Left hindlimb (tissue), 1 donor: ENCODE results near the gene PLXNC1.

ENCODE experiments used
- DNase-seq: peaks from one replicate; pipeline ENCODE4 v3.0.0-alpha.2; 2018

Gene PLXNC1

DNA sequence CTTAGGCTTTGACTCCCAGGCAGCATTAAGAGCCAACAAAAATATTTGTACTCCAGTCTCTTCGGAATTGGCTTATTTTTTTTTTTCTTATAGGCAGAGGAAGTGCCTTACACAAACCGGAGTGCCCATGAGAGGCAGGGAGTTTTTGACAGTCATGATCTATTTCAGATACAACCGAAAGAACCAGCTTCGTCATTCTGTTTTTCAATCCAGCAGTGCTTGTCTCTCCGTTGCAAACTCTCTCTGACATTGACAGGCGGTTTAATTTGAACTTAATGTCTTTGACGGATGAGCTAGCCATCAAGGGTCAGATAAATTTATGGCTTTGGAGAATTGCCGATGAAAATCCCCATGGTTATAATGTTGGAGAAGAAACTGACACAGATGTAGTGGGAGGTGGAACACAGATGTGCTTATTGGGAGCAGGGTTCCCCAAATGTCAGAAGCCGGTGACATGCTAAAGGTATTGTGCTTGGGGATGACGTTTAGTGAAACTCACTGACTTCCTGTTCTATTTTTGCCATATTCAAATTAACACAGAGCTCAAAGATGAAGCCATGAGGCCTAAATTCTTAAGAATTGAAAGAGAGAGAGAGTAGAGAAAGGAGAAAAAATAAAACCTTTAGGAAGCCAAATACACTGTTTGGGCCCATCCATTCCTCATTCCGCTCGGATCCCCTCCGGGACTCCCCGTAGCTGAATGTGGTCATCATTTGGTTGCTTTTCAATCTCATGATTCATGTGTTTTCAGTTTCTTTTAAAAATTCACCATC is 59.7 kb downstream of the PLXNC1 start:
- DNase-seq, result no peak

DNA sequence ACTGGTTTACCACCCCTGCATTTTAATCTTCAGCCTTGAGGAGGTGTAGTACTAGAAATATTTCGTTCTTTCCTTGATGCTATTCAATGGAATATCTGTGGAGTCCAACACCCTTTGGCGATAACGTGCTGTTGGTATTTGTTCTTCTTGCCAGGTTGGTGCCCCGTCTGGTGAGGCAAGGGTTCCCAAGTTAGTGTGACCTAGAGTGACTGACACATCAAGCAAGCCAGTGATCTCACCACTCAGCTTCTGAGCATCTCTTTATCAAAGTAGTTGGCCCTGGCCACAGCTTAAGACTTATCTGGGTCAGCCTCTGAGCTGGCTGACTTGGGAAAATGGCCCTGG is 60.2 kb downstream of the PLXNC1 start:
- DNase-seq, result no peak

DNA sequence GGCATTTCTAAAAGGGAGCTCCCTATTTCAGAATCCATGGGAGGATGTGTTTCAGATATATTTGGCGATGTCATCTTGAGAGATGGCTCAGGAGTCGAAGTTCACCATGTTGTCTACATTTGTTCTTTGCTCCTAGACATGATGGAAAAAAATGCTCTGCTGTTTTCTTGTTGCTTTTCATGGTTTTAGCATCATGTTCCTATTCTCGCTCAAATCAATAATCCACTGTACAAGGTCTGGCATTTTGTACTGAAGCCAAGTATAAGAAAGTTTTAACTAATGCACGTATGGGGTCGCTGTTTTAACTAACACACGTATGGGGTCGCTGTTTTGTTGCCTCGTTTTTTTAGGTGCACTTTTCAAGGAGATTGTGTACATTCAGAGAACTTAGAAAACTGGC is 60.9 kb downstream of the PLXNC1 start:
- no peak for DNase-seq

DNA sequence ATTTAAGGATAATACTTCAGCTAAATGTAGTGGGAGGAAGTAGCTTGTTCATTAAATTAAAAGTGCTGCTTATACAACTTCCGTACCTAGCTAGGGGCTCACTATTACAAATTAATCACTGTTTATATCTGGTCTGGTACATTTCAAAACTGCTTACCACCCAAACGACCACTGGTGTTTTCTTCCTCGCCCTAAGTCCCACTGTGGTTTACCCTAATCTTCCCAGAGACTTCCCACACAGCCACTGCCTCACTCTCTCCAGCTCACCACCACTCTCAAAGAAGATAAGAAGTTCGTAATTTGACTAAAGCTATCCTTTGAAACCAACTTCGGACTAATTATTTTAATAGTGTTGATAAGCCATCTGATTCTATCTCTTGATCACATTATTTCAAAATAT is 62.6 kb downstream of the PLXNC1 start:
- DNase-seq, result no peak

DNA sequence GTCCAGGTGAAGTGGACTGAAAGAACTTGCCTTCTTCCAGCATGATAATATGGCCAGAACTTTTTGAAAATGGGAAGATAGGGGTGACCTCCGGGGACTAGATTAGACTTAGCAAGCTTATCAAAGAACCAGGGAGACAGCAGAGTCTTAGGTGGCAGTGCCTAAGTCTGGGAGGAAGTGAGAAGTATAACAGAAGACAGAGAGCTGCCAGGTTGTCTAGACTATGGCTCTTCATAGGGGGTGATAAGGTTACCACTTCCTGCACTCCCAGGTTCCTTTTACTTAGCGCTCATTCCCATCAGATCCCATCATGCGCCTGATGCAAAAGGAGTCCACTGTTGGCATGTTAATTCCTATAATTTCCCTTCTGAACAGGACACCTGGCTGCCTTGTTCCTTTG is 69.9 kb downstream of the PLXNC1 start:
- DNase-seq, result no peak

DNA sequence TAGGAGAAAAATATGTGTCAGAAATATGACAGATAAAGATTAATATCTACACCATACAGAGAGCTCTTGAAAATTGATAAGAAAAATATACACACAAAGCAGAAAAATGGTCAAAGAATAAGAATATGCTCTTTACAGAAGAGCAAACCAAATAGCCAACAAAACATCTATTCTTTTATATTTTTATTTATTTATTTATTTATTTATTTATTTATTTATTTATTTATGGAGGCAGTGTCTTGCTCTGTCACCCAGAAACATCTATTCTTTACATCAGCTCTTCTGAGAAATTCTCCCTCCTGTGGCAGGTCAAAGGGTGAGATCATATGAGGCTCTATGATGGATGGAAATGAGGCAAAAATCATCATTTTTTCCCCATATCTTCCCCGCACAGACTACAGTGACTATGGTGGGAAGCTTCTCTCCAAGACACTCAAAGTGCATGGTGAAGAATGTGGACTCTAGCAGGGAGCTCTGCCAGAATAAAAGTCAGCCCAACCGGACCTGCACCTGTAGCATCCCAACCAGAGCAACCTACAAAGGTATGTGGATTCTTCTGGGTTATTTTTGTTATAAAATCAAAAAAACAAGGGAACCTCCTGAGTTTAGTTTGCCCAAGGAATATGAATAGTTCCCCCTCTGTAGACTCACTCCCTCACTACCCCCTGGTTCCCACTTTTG is 71.4 kb downstream of the PLXNC1 start:
- DNase-seq, result no peak

DNA sequence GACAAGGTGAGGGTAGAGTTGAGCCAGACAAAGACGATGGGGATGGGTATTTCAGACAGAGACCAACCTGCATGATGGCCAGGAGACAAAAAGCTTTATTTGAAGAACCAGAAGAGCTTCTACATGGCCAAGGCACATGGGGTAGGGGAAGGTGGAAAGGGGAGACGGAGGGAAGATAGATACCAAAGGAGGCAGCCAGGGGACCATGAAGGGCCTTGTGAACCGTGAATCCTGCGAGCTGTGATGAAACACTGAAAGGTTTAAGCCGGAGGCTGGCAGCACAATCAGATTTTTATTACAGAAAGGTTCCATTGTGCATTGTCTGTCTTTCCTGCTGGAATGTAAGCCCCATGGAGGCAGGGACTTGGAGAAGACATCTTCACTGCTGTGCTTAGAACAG is 72.4 kb downstream of the PLXNC1 start:
- DNase-seq, result no peak

DNA sequence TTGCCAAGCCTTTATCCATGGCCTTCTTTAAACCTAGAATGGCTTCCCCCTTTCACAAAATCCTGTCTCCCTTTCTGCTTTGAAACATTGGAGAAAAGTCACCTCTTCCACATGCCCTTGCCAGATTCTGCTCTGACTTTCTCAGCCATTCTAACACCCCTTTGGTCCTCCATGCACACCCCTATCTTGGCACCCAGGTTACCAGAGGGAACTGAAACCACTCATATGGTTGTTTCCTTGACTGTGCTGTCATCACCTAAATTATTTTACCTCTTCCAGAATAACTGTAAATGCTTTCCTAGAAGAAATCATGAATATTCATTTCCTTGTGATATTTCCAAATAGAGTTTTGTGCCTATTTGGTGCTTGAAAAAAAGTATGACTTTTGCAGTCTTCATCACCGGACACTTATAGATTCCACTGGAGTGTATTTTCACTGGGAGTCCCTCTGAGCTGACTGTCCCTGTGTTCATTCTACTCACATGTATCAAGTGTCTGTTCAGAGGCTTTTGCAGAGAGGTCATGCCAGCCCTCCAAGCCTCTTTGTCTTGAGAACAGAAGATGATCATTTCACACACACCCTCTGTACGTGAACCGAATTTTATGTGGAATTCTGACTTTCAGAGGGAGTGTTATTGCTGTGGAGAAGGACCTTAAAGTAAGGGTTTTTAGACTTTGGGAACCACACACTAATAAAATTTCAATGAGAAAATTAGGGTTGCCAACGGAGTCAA is 74.1 kb downstream of the PLXNC1 start:
- DNase-seq, result no peak

DNA sequence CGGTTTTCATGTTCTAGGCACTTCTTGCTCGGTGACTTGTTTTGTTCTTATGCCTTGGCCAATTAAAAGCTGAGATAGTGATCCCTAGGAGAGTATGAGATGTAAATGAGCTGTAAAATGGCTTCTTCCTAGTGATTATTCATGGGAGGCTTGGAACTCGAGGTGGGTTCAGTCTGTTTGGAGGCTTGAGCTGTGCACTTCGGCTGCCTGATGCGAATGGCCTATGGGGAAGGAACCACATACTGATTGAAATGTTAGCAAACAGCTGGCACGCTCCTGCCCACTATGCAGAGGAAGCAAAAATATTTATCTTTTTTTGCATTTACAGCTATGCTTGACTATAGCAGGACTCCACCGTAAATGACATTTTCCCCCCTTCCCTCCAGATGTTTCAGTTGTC is 75.5 kb downstream of the PLXNC1 start:
- no peak for DNase-seq

DNA sequence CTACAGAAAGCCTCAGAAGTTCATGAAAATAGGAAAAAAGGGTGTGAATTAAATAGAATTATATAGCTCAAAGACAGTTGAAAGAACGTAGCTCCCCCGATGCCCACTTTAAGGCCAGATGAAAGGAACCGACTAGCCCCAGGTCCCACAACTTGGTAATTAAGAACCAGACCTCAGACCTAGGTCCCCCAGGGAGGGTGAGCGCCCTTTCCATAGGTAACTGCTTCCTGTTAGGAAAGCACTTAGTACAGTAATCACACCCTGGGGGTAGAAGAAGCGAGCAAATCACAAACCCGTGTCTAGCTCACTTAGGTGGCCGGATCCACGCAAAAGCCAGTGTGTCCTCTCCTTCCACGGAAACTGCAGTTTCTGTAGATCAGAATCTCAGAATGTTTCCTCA is 77.1 kb downstream of the PLXNC1 start:
- DNase-seq, result no peak

DNA sequence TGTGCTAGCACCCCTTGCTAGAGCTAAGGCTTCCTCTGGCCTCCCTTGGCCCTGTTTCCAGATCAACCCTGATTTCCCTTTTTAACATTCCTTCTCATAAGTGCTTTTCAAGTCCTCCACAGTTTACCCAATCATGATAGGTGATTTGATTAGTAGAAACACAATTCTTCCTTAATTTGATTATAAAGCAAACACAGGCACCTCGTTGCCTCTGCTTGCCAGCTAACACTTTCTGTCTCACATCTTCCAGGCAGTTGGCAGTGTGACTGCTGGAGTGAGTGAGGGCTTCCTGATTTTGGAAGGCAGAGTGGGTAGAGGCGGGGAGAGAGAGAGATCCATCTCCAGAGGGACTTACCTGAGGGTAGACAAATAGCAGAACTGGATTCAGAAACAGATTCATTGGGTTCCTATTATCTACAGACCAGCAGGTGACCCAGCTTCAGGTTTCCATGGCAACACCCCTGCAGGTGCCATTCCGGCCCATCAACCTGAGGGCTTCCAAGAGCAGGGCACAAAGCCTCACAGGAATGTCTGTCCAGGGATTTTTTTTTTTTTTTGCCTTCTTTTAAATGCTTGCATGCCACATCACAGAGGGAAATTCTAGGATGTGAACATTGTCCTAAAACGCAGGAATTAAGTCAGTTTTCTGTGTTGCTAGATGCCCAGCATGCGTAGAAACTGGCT is 77.7 kb downstream of the PLXNC1 start:
- DNase-seq, result no peak

DNA sequence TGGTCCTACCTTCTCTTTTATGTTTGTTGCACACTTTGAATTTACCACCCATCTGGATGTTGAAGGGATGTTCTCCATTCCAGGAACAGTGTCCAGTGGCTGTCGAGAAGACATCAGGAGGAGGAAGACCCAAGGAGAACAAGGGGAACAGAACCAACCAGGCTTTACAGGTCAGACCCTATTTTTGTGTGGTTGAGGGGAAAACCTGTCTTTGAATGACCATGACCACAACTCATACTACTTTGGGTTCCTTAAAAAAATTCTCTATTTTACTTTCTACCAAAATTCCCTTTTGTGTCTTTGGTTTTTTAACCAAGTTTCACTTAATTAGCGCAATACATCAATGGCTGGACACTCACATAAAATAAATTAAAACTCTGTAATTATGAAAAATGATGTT is 78.7 kb downstream of the PLXNC1 start:
- no peak for DNase-seq

DNA sequence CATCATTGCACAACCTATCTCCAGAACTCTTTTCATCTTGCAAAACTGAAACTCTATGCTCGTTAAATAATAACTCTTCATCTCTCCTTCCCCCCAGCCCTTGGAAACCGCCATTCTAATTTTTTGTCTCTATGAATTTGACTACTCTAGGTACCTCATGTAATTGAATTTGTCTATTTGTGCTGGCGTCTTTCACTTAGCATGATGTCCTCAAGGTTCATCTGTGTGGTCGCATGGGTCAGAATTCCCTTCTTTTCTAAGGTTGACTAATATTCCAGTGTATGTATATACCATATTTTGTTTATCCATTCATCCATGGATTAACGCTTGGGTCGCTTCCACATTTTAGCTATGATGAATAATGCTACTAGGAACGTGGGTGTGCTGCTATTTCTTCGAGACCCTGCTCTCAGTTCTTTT is 80.1 kb downstream of the PLXNC1 start:
- DNase-seq, result no peak

DNA sequence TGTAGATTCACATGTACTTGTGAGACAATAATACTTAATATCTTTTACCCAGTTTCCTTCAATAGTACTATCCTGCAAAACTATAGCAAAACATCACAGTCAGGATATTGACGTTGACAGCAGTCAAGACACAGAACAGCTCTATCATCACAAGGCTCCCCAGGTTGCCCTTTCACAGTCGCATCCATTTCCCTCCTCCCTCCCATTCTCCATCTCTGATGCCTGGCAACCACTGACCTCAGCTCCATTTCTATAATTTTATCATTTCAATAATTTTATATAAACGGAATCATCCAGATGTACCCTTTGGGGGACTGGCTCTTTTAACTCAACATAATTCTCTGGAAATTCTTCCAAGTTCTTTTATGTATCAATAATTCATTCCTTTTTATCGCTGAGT is 81.5 kb downstream of the PLXNC1 start:
- DNase-seq, result no peak

DNA sequence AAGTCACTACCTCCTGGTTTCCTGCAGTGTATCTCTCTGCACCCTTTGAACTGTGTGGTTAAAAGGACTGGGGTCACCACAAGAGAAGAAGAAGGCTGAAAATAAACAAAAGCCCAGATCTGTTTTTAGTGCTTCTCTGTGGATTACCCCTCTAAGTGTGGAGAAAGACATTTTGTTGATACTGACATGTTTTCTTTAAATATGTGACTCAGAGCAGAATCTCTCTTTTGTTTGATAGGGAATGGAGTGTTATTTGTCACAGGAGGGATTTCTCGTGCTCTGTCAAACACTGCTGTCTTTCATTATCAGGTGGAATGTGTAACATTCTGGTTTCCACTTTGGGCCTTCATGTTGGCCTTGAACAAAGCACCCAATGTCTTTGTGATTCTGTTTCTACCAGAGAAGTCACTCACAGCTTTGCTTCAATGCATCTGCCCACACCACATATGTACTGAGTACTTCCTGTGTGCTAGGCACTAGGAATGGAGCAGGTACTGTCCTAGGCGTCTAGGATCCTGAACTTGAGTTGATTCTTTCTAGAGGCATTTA is 82.1 kb downstream of the PLXNC1 start:
- DNase-seq, result no peak

DNA sequence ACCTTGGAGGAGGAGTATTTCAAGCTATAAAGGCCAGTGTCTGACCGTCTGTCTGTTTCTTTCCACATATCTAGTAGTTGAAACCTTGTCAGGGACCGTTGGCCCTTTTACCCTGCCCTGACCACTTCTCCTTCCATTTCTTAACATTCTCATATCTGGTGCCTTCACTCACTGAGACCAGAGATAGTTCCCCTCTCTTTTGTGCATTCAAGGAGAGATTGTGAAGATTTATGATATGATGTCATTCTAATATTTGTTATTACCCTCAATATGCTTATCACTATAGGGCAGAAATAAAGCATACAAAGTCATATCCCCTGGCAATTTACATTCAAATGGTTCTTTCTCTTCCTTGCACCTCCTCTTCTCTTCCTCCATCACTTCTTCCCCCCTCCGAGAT is 83.3 kb downstream of the PLXNC1 start:
- no peak for DNase-seq

DNA sequence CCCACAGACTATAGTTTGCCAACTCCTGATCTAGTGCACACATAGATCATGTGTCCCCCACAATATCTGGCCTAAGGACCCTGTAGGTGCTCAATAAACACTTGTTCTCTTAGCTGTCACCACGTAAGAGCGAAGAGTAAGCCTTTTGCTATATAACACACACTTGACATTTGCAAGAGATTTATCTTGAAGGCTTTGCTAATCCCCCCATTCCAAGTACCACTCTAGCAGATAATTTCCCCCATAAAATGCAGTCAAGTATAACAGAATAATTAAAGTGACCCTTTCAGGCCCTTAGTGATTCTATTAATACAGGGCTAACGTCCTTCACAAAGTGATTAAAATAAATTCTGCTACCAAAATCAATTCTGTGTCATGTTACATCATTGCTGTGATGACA is 87.5 kb downstream of the PLXNC1 start:
- no peak for DNase-seq

DNA sequence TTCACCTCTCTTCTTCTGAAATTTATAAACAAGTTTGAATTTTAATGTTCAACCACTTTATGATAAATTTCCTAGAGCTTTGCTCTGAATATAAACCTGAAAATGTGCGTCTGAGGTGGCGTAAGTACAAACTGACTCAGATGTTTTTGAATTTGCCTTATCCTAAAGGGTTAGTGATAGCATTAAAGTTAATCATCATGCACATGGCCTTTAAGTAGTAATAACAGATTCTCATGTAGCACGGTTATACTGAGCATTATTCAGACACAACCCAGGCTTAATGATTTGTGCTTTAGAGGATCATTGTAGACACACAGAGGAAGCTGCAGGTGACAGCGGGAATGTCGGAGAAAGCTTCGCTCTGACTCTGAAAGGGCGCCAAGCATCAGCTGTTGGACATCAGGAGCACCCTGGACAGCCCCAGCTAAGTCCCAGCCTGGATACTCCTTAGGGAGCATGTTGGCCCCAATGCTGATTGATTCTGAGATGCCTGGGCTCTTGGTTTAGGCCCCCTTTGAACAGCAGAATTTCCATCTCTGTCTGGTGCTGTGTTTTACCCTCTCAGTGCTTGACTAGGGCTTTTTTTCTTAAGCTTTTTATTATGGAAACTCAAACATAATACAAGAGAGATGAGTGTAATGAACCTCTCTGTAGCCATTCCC is 91.1 kb downstream of the PLXNC1 start:
- no peak for DNase-seq

DNA sequence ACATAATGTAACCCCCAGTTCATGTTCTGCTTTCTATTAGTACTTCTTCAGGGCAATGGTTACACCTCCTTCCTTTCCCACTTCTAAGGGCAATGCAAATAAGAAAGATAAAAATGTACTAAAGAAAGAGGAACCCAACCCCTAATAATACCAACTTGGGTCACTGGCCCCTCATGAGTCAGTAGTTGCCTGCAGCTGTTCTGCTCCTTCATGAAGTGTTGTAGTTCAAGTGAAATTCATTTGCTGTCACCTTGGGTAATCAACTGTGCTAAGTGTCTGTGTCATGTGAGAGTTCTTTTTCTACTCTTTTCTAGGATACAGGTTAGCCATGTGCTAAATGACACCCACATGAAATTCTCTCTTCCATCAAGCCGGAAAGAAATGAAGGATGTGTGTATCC is 91.8 kb downstream of the PLXNC1 start:
- no peak for DNase-seq

DNA sequence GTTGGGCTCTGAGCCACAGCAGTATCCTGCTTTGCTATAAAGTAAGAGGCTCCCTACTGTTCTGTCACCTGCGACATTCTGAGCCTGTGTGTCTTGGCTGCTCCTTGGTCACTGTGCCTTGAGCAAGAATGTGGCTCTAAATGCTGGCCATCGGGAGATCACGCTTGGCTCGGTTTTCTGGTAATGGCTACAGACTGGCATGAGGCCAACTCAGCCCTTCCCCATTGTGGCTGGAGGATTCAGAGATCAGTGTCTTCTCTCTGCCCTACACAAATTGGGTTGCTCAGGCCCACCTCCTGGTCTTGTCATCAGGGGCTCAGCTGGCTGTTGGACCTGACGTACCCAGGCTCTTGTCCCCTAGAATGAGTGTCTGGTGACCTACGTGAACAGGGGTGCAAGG is 94.5 kb downstream of the PLXNC1 start:
- DNase-seq, result no peak

DNA sequence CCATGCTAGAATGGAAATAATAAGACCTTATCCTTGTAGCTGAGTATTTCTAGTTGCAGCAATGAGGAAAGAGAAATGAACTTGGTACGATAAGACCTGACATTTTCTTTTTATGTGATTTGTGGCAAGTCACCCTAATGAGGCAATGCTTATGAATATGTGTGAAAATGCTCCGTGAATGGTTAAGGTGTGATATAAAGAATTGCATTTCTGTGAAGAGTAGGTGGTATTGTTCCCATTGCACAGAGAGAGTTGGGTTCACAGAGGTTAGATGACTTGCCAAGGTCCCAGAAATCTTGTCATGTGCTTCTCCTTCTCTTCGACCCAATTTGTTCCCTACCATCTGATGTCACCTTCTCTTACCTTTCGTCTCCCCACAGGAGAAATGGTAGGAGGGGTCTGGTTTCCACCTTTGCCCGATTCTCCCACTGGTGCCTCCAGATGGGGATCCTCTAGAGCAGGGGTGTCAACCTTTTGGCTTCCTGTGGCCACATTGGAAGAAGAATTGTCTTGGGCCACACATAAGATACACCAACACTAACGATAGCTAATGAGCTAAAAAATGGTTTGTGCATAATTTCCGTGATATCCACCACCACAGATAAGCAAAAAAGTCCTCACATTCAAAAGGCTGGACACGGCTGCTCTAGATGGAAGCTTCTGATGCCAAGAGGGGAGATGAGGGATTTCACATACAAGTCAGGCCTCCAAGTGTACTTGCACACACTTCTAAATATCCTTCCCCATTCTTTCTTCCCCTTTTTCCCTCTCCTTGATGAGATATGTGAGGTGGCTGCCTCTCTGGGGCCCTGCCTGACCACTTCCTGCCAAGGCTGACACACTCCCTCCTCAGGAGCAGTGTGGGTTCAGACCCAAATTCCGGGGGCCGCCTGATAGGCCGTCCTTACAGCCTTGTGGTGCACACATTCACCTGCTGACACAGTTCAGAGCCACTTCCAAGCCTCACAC is 96.1 kb downstream of the PLXNC1 start:
- no peak for DNase-seq
